NCI-H1048 (cell line): Measurements from ENCODE around the gene CSPG5.
A peak's percentile ranks its signal among the peaks of the same experiment; 100 is the strongest.

Experiments used
- DNase-seq: peaks from one replicate; lab custom pipeline; 2025; lab: John Stamatoyannopoulos, UW

Gene CSPG5

GRCh38 chr3:47536967-47537366 is 41.7 kb downstream of the CSPG5 start:
- no peak for DNase-seq

- no peak for DNase-seq
Measured at GRCh38 chr3:47536221-47536891, 42.3 kb downstream of the CSPG5 start.

- DNase-seq, result no peak
Measured at GRCh38 chr3:47533996-47534454, 44.6 kb downstream of the CSPG5 start.

- no peak for DNase-seq
Measured at GRCh38 chr3:47533481-47533880, 45.2 kb downstream of the CSPG5 start.

- DNase-seq, result no peak
Measured at GRCh38 chr3:47527952-47528725, 50.5 kb downstream of the CSPG5 start.

- DNase-seq, result no peak
Measured at GRCh38 chr3:47525617-47526016, 53.0 kb downstream of the CSPG5 start.

GRCh38 chr3:47523310-47524073 is 55.2 kb downstream of the CSPG5 start:
- DNase-seq, result no peak

GRCh38 chr3:47522082-47522987 is 56.3 kb downstream of the CSPG5 start:
- peak; percentile 78 for DNase-seq

- DNase-seq, result no peak
Measured at GRCh38 chr3:47520756-47521155, 57.9 kb downstream of the CSPG5 start.

- no peak for DNase-seq
Measured at GRCh38 chr3:47517937-47518336, 60.7 kb downstream of the CSPG5 start.

GRCh38 chr3:47515864-47516319 is 62.8 kb downstream of the CSPG5 start:
- no peak for DNase-seq

- DNase-seq, result no peak
Measured at GRCh38 chr3:47515100-47515499, 63.6 kb downstream of the CSPG5 start.

- DNase-seq, result peak; percentile 92
Measured at GRCh38 chr3:47513125-47513929, 65.3 kb downstream of the CSPG5 start, which contains the start of gene ELP6. Gene ELP6, minus strand, starts transcription at chr3:47513712. Its CDS starts 122 bp downstream, at chr3:47513590.

GRCh38 chr3:47512416-47513124 is 66.1 kb downstream of the CSPG5 start:
- DNase-seq, result no peak
